Raji (cell line): ENCODE results near the gene PTGIR.

ENCODE experiments used
- POLR2A ChIP-seq: IDR thresholded peaks from 2 replicates; pipeline ENCODE4 v1.6.1; 2011; ENCODE audit warnings: low read depth, low read length, control low read depth; ENCODE audit not compliant: insufficient read depth

The PTGIR gene

DNA sequence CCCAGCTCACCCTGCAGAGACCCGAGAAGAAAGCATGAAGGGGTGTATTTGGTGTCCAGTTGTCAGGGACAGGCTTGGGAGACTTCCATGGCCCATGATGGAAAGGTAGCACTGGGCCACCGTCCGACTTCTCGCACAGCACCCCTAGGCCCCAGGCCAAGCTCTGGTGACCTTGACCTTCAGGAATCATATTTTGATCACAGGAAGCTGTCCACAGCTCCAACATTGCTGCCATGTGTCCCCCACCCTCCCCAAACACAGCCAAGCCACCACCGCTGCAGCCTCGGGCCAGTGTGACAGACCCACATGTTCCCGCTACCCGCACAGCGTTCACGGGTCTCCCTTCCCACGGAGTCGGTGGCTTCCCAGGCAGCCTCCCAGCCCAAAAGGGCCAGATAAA is 842 bp upstream of the PTGIR start:
- TF ChIP-seq POLR2A, result no peak

DNA sequence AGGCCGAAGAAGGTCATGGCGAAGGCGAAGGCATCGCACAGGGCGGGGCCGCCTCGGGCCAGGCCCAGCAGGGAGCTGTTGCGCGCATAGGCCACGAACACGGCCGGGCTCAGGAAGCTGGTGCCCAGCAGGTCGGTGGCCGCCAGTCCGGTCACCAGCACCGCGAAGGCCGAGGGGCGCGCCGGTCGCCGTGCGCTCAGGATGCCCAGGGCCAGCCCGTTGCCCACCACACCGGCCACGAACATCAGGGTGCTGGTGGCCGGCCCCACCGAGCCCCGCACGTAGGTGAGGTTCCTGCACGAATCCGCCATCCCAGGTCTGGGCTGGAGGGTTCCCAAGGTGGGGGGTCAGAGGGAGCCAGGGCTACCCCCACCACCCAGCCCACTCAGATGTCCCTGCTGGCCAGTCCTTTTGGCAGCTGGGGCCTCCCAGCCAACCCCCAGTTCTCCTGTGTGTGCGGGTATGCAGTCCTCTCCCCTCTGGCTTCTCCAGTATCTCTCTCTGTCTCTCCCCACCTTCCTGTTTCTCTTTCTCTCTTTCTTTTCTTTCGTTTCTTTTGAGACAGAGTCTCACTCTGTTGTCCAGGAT is 880 bp downstream of the PTGIR start:
- TF ChIP-seq POLR2A, result no peak

DNA sequence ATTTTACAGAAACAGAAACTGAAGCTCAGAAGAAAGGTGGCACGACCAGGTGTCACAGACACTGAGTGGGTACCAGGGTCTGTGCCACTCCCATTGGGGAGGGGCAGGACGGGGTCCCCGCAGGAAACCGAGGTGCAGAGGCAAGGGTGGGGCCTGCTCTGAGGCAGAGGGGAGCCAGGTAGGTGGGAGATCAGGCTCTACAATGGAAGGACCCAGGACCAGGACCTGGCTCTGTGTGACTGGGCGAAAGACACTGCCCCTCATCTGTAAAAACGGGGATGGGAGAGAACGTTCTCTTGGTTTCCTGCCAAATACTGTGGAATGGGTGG is 2.8 kb downstream of the PTGIR start:
- TF ChIP-seq POLR2A, result no peak

DNA sequence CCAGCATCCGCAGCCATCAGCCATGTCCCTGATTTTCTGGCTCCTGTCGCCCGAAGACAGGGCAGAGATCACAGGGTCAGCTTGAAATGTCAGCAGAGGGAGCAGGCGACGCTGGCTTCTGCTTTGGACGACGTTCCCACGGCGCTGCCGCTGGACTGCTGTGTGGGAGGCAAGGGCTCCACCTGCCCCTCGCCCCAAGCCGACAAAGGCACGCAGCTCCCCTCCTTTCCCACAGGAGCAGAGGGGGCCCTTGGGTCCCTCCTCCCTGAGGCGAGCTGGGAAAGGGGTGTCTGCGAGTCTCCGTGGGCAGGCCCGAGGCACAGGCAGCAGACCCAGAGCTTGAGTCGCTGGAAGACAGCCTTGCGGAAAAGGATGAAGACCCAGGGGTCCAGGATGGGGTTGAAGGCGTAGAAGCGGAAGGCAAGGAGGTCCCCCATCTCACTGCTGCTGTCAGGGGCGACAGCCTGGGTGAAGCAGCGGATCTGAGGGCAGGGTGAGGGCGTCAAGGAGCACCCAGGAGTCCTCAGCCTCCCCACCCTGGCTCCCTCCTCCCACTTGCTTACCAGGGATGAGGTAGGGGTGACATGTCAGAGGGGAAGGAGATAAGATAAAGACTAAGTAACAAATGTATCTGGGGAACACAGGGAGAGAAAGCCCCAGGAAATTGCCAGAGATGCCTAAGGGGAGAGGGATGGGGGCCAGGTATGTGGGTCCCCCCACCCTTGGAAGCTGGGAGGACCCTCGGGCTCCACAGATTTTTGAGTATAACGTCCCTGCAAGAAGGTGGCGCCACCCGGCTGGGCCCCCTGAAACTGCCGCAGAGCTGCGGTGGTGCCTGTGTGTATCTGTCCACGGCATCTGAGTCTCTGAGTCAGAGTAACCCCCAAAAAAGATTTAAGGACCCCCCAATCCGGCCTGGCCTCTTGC is 3.4 kb downstream of the PTGIR start:
- TF ChIP-seq POLR2A, result no peak

DNA sequence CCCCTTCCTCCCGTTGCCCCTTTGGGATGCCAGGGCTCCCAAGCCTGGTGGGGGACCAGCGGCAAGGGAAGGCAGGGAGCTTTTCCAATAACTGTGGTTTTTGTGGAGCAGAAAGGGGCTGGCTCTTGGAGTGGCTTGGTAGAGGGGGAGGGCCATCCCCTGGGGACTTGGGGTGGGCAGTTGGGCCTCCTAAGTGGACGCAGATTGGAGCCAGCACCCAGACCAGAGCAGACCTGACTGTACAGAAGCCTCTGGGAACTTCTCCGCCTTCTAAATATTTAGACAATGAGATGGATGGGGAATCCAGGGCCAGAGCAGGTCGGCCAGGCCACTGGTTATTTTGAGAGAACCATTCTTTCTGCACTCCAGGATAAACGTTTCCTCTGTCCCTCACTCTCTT is 4.2 kb downstream of the PTGIR start:
- TF ChIP-seq POLR2A, result no peak

DNA sequence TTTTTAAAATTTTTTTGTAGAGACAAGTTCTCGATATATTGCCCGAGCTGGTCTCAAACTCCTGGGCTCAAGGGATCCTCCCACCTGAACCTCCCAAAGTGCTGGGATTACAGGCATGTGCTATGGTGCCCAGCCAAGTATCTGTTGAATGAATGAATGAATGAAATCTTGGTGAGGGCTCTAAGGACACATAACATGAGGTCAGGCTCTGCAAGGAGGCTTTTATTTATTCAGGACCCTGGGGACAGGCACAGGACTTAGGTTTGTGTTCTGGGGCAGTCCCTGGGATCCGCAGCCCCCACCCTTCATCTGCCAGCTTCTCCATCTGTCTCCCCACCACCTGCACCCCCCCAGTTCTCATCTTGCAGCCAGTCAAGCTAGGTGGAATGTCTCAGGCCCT is 4.6 kb downstream of the PTGIR start:
- no peak for TF ChIP-seq POLR2A

DNA sequence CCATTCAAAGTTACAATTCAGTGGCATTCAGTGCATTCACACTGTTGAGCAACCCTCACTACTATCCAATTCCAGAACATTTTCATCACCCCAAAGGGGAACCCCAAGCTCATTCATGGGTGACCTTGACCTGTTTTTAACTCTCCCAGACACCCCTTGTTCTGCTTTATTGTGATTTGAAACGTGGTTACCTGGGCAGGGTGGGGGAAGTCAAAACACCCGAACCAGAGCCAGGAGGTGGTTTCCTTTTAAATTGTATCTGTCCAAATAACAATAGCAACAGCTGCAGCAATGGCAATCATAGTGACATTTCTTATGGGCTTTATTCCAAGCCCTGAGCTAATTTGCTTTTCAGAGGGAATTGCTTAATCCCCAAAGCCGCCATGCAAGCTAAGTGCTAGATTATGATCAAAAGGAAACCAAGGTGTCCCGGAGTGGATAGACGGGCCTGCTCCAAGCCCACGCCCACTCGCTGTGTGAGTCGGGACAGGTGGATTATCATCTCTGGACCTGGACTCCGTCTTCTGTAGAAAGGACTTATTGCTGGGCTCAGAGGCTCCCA is 6.1 kb downstream of the PTGIR start:
- TF ChIP-seq POLR2A, result no peak

DNA sequence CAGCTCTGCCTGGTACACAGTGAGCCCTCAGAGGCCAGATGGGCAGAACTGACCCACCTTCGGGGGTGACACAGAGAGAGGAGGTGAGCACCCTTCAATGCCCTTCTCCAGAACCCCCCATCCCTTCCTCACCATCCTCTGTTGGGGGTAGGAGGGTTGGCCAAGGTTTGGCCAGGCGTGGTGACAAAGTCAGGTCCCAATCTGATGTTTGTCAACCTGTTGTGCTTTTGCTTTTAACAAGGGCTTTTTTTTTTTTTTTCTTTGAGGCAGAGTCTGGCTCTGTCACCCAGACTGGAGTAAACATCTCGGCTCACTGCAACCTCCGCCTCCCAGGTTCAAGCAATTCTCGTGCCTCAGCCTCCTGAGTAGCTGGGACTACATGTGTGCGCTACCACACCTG is 7.3 kb downstream of the PTGIR start:
- TF ChIP-seq POLR2A, result no peak

DNA sequence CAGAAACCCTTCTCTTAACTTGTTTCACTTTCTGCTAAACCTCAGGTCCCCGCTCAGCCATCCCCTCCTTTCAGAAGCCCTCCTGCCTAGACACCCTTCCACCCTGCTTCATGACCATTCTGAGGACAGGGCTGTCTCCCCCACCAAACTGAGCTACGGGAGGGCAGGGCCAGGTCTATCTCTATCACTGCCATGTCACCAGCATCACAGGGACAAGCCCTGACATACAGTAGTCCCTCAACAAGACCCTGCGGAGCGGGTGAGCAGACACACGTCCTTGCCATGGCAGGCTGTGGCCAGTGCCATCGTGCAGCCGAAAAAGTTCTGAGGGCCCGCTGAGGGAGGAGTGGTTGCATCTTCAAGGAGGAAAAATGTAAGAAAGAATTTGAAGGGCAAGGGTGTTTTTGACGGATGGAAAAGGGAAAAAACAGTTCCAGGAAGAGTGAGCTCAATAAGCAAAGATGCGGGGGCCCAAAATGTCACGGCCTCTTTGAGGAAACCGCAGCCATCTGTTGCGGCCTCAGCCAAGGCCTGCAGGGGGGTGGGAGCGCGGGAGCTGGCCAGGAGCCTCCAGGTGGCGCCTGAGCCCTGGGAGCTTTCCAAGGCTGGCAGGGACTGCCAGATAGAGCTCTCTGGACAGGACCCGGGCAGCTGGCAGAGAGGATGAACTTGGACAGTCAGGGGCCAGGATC is 8.1 kb downstream of the PTGIR start:
- no peak for TF ChIP-seq POLR2A

DNA sequence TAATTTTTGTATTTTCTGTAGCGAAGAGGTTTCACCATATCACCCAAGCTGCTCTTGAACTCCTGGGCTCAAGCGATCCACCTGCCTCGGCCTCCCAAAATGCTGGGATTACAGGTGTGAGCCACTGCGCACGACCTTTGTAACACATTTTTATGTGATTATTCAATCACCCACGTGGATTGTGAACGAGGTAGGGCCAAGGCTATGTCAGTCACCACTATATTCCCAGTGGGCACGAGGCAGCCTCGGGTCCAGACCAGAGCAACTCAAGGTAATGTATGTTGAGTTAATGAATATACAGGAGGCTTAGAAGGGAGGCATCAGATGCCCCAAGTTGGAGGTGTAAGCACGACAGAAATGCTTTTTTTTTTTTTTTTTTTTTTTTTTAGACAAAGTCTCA is 8.9 kb downstream of the PTGIR start:
- no peak for TF ChIP-seq POLR2A

DNA sequence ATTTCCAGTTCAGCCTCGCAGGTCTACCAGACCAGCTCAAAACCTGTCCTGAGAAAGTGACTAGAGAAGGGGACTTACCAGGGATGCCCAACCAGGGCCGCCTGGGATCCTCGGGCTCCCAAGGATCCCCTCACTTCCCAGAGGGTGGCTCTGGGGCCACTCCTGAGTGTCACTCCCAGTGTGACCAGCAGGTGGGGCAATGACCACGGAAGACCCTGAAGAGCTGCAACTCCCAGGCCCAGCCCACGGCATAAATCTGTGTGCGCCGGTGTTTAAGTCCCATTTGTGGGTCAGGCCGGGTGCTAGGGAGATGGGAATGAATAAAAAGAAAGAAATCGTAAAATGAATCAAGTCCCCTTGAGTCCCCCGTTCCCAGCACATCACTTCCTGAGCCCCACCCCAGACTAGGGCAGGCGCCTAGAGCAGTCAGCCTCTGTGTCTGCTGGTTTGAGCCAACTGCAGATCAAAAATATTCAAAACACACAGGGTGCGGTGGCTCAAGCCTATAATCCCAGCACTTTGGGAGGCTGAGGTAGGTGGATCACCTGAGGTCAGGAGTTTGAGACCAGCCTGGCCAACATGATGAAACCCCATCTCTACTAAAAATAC is 10.7 kb downstream of the PTGIR start:
- no peak for TF ChIP-seq POLR2A

DNA sequence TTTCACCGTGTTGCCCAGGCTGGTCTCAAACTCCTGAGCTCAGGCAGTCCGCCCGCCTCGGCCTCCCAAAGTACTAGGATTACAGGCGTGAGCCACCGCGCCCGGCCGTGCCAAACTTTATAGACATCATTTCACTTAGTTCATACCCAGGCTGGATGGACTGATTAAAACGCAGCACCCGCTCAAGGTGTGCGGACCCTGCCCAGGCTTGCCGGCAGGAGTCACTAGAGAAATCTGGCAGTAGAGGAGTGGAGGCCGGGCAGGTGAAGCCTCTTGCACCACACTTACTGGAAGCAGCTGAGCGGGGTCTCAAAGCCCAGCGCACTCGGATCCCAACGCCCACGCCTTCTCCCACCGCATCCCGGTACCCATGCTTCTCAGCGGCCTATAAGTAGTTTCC is 11.4 kb downstream of the PTGIR start:
- TF ChIP-seq POLR2A, result no peak

DNA sequence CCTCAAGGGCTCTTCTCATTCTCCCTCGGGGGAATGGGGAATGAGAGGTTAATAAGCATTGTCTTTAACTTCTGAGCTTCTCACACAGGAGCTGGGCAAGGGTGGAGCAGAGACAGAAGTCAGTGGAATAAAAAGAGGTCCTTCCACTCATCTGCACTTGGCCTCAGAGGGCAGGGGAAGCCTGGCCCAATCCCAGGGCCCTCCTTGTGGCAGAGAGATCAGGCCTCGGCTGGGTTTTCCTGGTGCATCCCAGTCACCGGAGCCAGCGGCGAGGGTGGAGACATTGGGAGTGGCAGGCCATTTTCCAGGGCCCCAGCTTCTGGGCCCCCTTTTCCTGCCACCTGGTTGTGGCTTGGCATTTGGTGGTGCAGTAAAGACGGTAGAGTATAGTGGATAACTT is 13.1 kb downstream of the PTGIR start:
- no peak for TF ChIP-seq POLR2A

DNA sequence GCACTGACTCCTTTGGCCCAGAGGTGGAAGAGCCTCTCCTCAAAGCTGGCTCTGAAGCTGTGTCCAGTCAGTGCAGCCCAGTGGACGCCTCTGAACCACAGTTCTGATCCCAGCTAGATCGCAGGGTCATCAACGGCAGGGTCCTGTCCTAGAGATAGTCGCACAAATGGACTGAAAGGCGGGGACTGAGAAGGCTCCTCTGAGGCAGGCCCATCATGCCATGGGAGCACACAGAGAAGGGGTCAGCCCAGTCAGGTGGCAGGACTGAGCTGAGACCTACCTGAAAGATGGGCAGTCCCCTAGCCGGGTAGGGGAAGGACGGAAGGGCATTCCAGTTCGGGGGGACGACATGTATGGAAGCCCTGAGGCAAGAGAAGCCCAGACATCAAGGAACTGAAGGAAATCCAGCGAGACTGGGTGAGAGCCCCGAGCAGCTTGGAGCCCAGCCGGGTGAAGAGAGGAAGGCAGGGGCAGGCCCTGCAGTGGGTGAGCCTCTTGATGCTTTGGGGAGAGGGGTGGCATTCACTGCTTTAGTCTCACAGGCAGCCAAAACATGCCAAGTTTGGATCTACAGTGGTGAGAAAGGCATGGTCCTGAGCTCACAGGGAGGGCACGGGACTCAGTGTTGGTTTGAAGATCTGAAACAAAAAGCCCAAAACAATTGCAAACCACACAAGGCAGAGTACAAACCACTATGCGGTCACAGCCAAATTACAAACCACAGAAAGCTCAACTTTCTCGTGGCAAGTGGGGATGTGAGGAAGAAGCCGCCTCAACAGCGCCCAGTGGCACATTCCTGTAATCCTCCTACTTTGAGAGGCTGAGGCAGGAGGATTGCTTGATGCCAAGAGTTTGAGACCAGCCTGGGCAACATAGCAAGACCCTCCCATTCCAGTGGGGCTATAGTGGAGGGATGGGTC is 13.8 kb downstream of the PTGIR start:
- no peak for TF ChIP-seq POLR2A
